Suprapubic skin (tissue), 4 donors: ENCODE data around the gene KMT2C. TPM values are rescaled to one million over a fixed set of nuclear protein-coding genes. Genes with fewer than 3 reads are reported as not detected.
"Not testable (repeated sequence)": the region's sequence is repeated elsewhere in the genome, so short reads cannot be mapped to it uniquely, and the experiment has no call there.

Source experiments
- DNase-seq, 2 donors: peaks; one replicate each; pipeline ENCODE4 v3.0.0-alpha.2; 2019; ENCODE audit warnings: low spot score in 2 of 2
- H3K27ac ChIP-seq: fragments of 200-600 bp; sonication (generic); one replicate; pipeline ENCODE4 v1.5.1; 2019
- H3K27me3 ChIP-seq: fragments of 200-600 bp; sonication (generic); one replicate; pipeline ENCODE4 v1.5.1; 2019
- H3K36me3 ChIP-seq: fragments of 200-600 bp; sonication (generic); one replicate; pipeline ENCODE4 v1.5.1; 2019
- H3K4me1 ChIP-seq: fragments of 200-600 bp; sonication (generic); one replicate; pipeline ENCODE4 v1.5.1; 2019
- H3K4me3 ChIP-seq: fragments of 200-600 bp; sonication (generic); one replicate; pipeline ENCODE4 v1.5.1; 2019; ENCODE audit warnings: mild to moderate bottlenecking
- H3K9me3 ChIP-seq: fragments of 200-600 bp; sonication (generic); one replicate; pipeline ENCODE4 v1.5.1; 2019
- CTCF ChIP-seq, 2 donors: fragments of 200-600 bp in 1 of 2; fragments of 450-650 bp in 1 of 2; sonication (generic) in 1 of 2; IDR thresholded peaks; one replicate each; pipeline ENCODE4 v1.5.1; 2016 to 2019; ENCODE audit warnings: antibody characterized with exemption in 2 of 2, mild to moderate bottlenecking in 1 of 2, moderate library complexity in 1 of 2
- EP300 ChIP-seq: sonication (generic); formaldehyde crosslinking; IDR thresholded peaks from one replicate; pipeline ENCODE4 v1.6.1; 2017; ENCODE audit warnings: antibody characterized with exemption
- POLR2A ChIP-seq, 2 donors: fragments of 450-650 bp; IDR thresholded peaks; one replicate each; pipeline ENCODE4 v1.6.1; 2017; ENCODE audit warnings: antibody characterized with exemption in 2 of 2, mild to moderate bottlenecking in 2 of 2, moderate library complexity in 2 of 2
- POLR2AphosphoS5 ChIP-seq, 3 donors: sonication (generic); formaldehyde crosslinking; IDR thresholded peaks; one replicate each; pipeline ENCODE4 v1.6.1; 2017; ENCODE audit warnings: antibody characterized with exemption in 3 of 3
- WGBS: methylation state at CpG from one replicate; pipeline ENCODE4 v1.1.5; 2018; 5-methylcytosine and 5-hydroxymethylcytosine counted together
- total RNA-seq, 4 donors: library from RNA; depleted of rRNA; stranded (reverse); fragments of >200 nt; gene quantifications; one replicate each; pipeline ENCODE4 v1.1.0, GENCODE V29; 2016

Gene KMT2C
- total RNA-seq, 4 donors from 2014 or later, result 61.2 to 144 (median 93.3) TPM

- Histone ChIP-seq H3K4me1 (peaks cover 15% of the 10 kb centered on the region), H3K4me3 (no peak overlapping the region), H3K27ac (no peak overlapping the region), H3K27me3 (no peaks in the 10 kb centered on the region), H3K9me3 (no peaks in the 10 kb centered on the region), H3K36me3 (no peaks in the 10 kb centered on the region)
- DNase-seq, result no peak
- TF ChIP-seq POLR2AphosphoS5 (IDR thresholded peaks at IDR 0.05), result no peak
- no peak for TF ChIP-seq POLR2A (IDR thresholded peaks at IDR 0.05)
- TF ChIP-seq EP300, result no peak
- TF ChIP-seq CTCF (IDR thresholded peaks at IDR 0.05), result no peak
- 94% methylated on average over 1 of the region's 1 CpG for WGBS
These were observed 43.5 kb downstream of the KMT2C start for GRCh38 chr7:152392254-152392653.

GRCh38 chr7:152386136-152386764 lies 49.6 kb downstream of the KMT2C start:
- H3K36me3 ChIP-seq, H3K9me3 ChIP-seq, H3K27me3 ChIP-seq, DNase-seq, H3K27ac ChIP-seq, H3K4me3 ChIP-seq: not testable (repeated sequence)
- H3K4me1 ChIP-seq, result peaks cover 33% of the 10 kb centered on the region
- 61% methylated on average over 5 of the region's 5 CpGs for WGBS

- H3K27ac ChIP-seq, H3K4me3 ChIP-seq, H3K9me3 ChIP-seq, H3K27me3 ChIP-seq, DNase-seq, H3K36me3 ChIP-seq: not testable (repeated sequence)
- 69% methylated on average over 4 of the region's 4 CpGs for WGBS
- peaks cover 28% of the 10 kb centered on the region for H3K4me1 ChIP-seq
These were observed 51.3 kb downstream of the KMT2C start for GRCh38 chr7:152384235-152385200.

- DNase-seq, result no peak
- H3K27ac ChIP-seq, result no peak overlapping the region
- peaks cover 28% of the 10 kb centered on the region for H3K4me1 ChIP-seq
- TF ChIP-seq POLR2A (IDR thresholded peaks at IDR 0.05), result no peak
- no peak for TF ChIP-seq POLR2AphosphoS5 (IDR thresholded peaks at IDR 0.05)
- 64% methylated on average over 9 of the region's 9 CpGs for WGBS
- H3K27me3 ChIP-seq, result no peaks in the 10 kb centered on the region
- no peaks in the 10 kb centered on the region for H3K9me3 ChIP-seq
- H3K4me3 ChIP-seq, result no peak overlapping the region
- H3K36me3 ChIP-seq, result no peaks in the 10 kb centered on the region
These were observed 52.2 kb downstream of the KMT2C start for GRCh38 chr7:152383341-152384234.

GRCh38 chr7:152382244-152382643 lies 53.6 kb downstream of the KMT2C start:
- Histone ChIP-seq H3K27me3 (no peaks in the 10 kb centered on the region), H3K27ac (no peak overlapping the region), H3K9me3 (peaks cover 2% of the 10 kb centered on the region), H3K4me1 (peaks cover 28% of the 10 kb centered on the region), H3K36me3 (no peaks in the 10 kb centered on the region), H3K4me3 (no peak overlapping the region)
- 44% methylated on average over 1 of the region's 1 CpG for WGBS
- TF ChIP-seq CTCF (IDR thresholded peaks at IDR 0.05), result no peak
- TF ChIP-seq EP300, result no peak
- TF ChIP-seq POLR2AphosphoS5 (IDR thresholded peaks at IDR 0.05), result no peak
- no peak for TF ChIP-seq POLR2A (IDR thresholded peaks at IDR 0.05)
- DNase-seq, result no peak

- not testable (repeated sequence) for H3K36me3 ChIP-seq, DNase-seq, H3K27ac ChIP-seq, H3K4me3 ChIP-seq, H3K9me3 ChIP-seq, H3K27me3 ChIP-seq
- peaks cover 28% of the 10 kb centered on the region for H3K4me1 ChIP-seq
- 35% methylated on average over 5 of the region's 5 CpGs for WGBS
These were observed 54.7 kb downstream of the KMT2C start for GRCh38 chr7:152380931-152381578.

GRCh38 chr7:152378497-152378896 lies 57.3 kb downstream of the KMT2C start:
- not testable (repeated sequence) for H3K9me3 ChIP-seq, H3K4me3 ChIP-seq, DNase-seq, H3K27me3 ChIP-seq, H3K27ac ChIP-seq, H3K36me3 ChIP-seq
- H3K4me1 ChIP-seq, result peaks cover 13% of the 10 kb centered on the region

- not testable (repeated sequence) for H3K9me3 ChIP-seq, H3K4me1 ChIP-seq, H3K36me3 ChIP-seq, H3K27me3 ChIP-seq, H3K4me3 ChIP-seq, DNase-seq, H3K27ac ChIP-seq
- 96% methylated on average over 8 of the region's 8 CpGs for WGBS
These were observed 58.9 kb downstream of the KMT2C start for GRCh38 chr7:152376716-152377484.
